Prostate gland (tissue), 2 donors: ENCODE measurements around the gene ARHGAP42. TPM values are rescaled to one million over a fixed set of nuclear protein-coding genes. Genes with fewer than 3 reads are reported as not detected.

Experiments used
- DNase-seq: peaks from one replicate; pipeline ENCODE4 v3.0.0-alpha.2; 2019; ENCODE audit warnings: low spot score
- H3K27ac ChIP-seq, 2 donors: fragments of 200-600 bp; sonication (generic); 2 replicates each; pipeline ENCODE4 v1.5.1; 2017 to 2019
- H3K27me3 ChIP-seq: fragments of 200-600 bp; sonication (generic); replicated peaks from 2 replicates; pipeline ENCODE4 v1.5.1; 2019; ENCODE audit not compliant: insufficient read depth
- H3K36me3 ChIP-seq, 2 donors: fragments of 200-600 bp; sonication (generic); 1 replicate in 1 of 2; 2 replicates in 1 of 2; pipeline versions ENCODE4 v1.5.1 to v1.8.1; 2017 to 2019
- H3K4me1 ChIP-seq: fragments of 200-600 bp; sonication (generic); replicated peaks from 2 replicates; pipeline ENCODE4 v1.5.1; 2019
- H3K4me3 ChIP-seq, 2 donors: fragments of 200-600 bp; sonication (generic); 2 replicates each; pipeline ENCODE4 v1.5.1; 2017 to 2019
- H3K9me3 ChIP-seq: fragments of 200-600 bp; sonication (generic); 2 replicates; pipeline ENCODE4 v1.5.1; 2017
- POLR2A ChIP-seq: fragments of 450-650 bp; IDR thresholded peaks from one replicate; pipeline ENCODE4 v1.6.1; 2016; ENCODE audit warnings: antibody characterized with exemption, mild to moderate bottlenecking
- POLR2AphosphoS5 ChIP-seq: sonication (generic); formaldehyde crosslinking; IDR thresholded peaks from one replicate; pipeline ENCODE4 v1.6.1; 2017; ENCODE audit warnings: antibody characterized with exemption
- WGBS: methylation state at CpG from one replicate; pipeline ENCODE4 v1.1.5; 2018; 5-methylcytosine and 5-hydroxymethylcytosine counted together
- intact Hi-C: fragments of 100-400 bp; cut with DNase I; formaldehyde crosslinking; loops from one replicate; pipeline ENCODE4 v1.14.2; 2022
- total RNA-seq, 2 donors: library from RNA; depleted of rRNA; stranded (reverse); fragments of >200 nt; gene quantifications; one replicate each; pipeline ENCODE4 v1.1.0, GENCODE V29; 2016
- TF ChIP-seq, protein P1 (sequence below), 4 experiments: fragments of 200-600 bp in 2 of 4; fragments of 450-650 bp in 2 of 4; sonication (generic) in 2 of 4; IDR thresholded peaks; 1 replicate in 3 of 4; 2 replicates in 1 of 4; pipeline ENCODE4 v1.5.1; 2016 to 2019; ENCODE audit warnings: antibody characterized with exemption in 4 of 4, mild to moderate bottlenecking in 2 of 4, moderate library complexity in 2 of 4

ARHGAP42 gene
- total RNA-seq, 2 donors from 2014 or later, result 12.8 to 20.5 TPM

GRCh38 chr11:100757646-100758045 lies 70.6 kb downstream of the ARHGAP42 start:
- Histone ChIP-seq H3K9me3 (no peaks in the 10 kb centered on the region), H3K36me3 (no peaks in the 10 kb centered on the region), H3K4me1 (no peaks in the 10 kb centered on the region), H3K27ac (no peak overlapping the region), H3K4me3 (no peak overlapping the region), H3K27me3 (no peaks in the 10 kb centered on the region)
- DNase-seq, result no peak
- intact Hi-C loops, result no loop called here
- WGBS, result 29% methylated on average over 1 of the region's 1 CpG
- TF ChIP-seq POLR2AphosphoS5 (no peak), POLR2A (no peak)
- TF ChIP-seq, protein P1, sequence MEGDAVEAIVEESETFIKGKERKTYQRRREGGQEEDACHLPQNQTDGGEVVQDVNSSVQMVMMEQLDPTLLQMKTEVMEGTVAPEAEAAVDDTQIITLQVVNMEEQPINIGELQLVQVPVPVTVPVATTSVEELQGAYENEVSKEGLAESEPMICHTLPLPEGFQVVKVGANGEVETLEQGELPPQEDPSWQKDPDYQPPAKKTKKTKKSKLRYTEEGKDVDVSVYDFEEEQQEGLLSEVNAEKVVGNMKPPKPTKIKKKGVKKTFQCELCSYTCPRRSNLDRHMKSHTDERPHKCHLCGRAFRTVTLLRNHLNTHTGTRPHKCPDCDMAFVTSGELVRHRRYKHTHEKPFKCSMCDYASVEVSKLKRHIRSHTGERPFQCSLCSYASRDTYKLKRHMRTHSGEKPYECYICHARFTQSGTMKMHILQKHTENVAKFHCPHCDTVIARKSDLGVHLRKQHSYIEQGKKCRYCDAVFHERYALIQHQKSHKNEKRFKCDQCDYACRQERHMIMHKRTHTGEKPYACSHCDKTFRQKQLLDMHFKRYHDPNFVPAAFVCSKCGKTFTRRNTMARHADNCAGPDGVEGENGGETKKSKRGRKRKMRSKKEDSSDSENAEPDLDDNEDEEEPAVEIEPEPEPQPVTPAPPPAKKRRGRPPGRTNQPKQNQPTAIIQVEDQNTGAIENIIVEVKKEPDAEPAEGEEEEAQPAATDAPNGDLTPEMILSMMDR (IDR thresholded peaks at IDR 0.05), result no peak

GRCh38 chr11:100759106-100759505 lies 72.0 kb downstream of the ARHGAP42 start:
- TF ChIP-seq, protein P1 (IDR thresholded peaks at IDR 0.05), result no peak
- no peak for TF ChIP-seq POLR2A
- TF ChIP-seq POLR2AphosphoS5, result no peak
- 64% methylated on average over 2 of the region's 2 CpGs for WGBS
- intact Hi-C loops, result no loop called here
- H3K27me3 ChIP-seq, result no peaks in the 10 kb centered on the region
- no peak overlapping the region for H3K4me3 ChIP-seq
- no peaks in the 10 kb centered on the region for H3K9me3 ChIP-seq
- no peaks in the 10 kb centered on the region for H3K4me1 ChIP-seq
- no peak for DNase-seq
- no peak overlapping the region for H3K27ac ChIP-seq
- H3K36me3 ChIP-seq, result no peaks in the 10 kb centered on the region

DNA sequence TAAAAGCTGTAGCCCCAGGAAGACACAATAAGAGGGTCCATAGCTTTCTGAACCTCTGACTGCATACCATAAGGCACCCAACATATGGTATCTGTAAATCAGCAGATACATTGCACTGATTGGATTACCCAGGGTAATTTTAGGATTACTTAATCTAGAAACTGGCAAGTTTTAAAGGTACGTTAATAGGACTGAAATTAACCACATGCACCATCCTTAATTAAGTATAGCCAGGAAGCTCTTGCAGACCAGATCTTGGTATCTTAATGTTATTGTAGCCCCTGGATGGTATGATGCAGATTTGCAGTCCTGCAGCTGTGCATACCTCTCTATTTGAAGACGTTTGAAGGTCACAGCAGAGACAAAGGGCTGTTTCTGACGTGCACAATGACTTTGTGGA lies 72.8 kb downstream of the ARHGAP42 start:
- H3K27ac ChIP-seq, result no peak overlapping the region
- no peak overlapping the region for H3K4me3 ChIP-seq
- WGBS, result 87% methylated on average over 3 of the region's 3 CpGs
- intact Hi-C loops, result no loop called here
- H3K36me3 ChIP-seq, result no peaks in the 10 kb centered on the region
- H3K9me3 ChIP-seq, result no peaks in the 10 kb centered on the region
- H3K4me1 ChIP-seq, result no peaks in the 10 kb centered on the region
- no peak for DNase-seq
- no peaks in the 10 kb centered on the region for H3K27me3 ChIP-seq
- TF ChIP-seq, protein P1 (IDR thresholded peaks at IDR 0.05), result no peak
- no peak for TF ChIP-seq POLR2AphosphoS5
- TF ChIP-seq POLR2A, result no peak

DNA sequence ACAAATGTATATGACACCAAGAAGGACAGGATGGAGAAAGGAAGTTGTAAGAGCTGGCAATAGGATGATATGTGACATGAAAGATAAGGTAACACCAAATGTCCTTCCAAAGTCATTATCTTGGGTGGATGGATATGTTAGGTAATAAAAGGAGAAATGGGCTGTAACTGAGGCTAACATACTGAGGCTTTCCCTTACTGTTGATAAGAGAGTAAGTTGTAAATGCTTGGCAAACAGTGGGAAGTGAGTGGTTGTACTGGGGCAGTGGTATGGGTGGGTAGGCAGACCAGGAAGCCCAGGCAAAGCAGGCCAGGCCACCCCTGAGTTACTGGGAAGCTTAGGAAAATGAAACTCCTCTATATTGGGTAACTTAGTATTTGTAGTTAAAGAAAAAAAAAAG lies 73.7 kb downstream of the ARHGAP42 start:
- Histone ChIP-seq H3K9me3 (no peaks in the 10 kb centered on the region), H3K27ac (no peak overlapping the region), H3K4me1 (no peaks in the 10 kb centered on the region), H3K27me3 (no peaks in the 10 kb centered on the region), H3K4me3 (no peak overlapping the region), H3K36me3 (no peaks in the 10 kb centered on the region)
- DNase-seq, result no peak
- intact Hi-C loops, result no loop called here
- no peak for TF ChIP-seq POLR2A
- TF ChIP-seq, protein P1 (IDR thresholded peaks at IDR 0.05), result no peak
- TF ChIP-seq POLR2AphosphoS5, result no peak

- TF ChIP-seq, protein P1 (IDR thresholded peaks at IDR 0.05), result no peak
- TF ChIP-seq POLR2A, result no peak
- TF ChIP-seq POLR2AphosphoS5, result no peak
- DNase-seq, result no peak
- intact Hi-C loops, result no loop called here
These were observed 74.8 kb downstream of the ARHGAP42 start for GRCh38 chr11:100761841-100762240.

More at GRCh38 chr11:100761841-100762240, 74.8 kb downstream of the ARHGAP42 start:
- Histone ChIP-seq H3K27me3 (no peaks in the 10 kb centered on the region), H3K36me3 (no peaks in the 10 kb centered on the region), H3K4me3 (no peak overlapping the region), H3K9me3 (no peaks in the 10 kb centered on the region), H3K4me1 (no peaks in the 10 kb centered on the region), H3K27ac (no peak overlapping the region)
- WGBS, result 65% methylated on average over 6 of the region's 6 CpGs
